HUES6 (cell line): Measurements from ENCODE around the gene SPDL1.

Source experiments
- H3K27ac ChIP-seq: 2 replicates; pipeline ENCODE4 v1.7.0; 2013; ENCODE audit warnings: low read depth, mild to moderate bottlenecking, low read length, inconsistent platforms
- H3K27me3 ChIP-seq: 2 replicates; pipeline ENCODE4 v1.6.1; 2013; ENCODE audit warnings: low read length; ENCODE audit not compliant: control insufficient read depth, insufficient read depth
- H3K36me3 ChIP-seq: 2 replicates; pipeline ENCODE4 v1.6.1; 2013; ENCODE audit warnings: low read length; ENCODE audit not compliant: control insufficient read depth, insufficient read depth
- H3K4me1 ChIP-seq: 2 replicates; pipeline ENCODE4 v1.6.1; 2013; ENCODE audit warnings: low read length; ENCODE audit not compliant: control insufficient read depth, insufficient read depth
- H3K4me3 ChIP-seq: 2 replicates; pipeline ENCODE4 v1.5.1; 2013; ENCODE audit warnings: low read depth, low read length
- H3K9ac ChIP-seq: one replicate; pipeline ENCODE4 v1.6.1; 2013; ENCODE audit warnings: mild to moderate bottlenecking, low read length
- H3K9me3 ChIP-seq: 2 replicates; pipeline ENCODE4 v1.6.1; 2013; ENCODE audit warnings: low read depth, low read length; ENCODE audit not compliant: control insufficient read depth, insufficient read depth

The SPDL1 gene

DNA sequence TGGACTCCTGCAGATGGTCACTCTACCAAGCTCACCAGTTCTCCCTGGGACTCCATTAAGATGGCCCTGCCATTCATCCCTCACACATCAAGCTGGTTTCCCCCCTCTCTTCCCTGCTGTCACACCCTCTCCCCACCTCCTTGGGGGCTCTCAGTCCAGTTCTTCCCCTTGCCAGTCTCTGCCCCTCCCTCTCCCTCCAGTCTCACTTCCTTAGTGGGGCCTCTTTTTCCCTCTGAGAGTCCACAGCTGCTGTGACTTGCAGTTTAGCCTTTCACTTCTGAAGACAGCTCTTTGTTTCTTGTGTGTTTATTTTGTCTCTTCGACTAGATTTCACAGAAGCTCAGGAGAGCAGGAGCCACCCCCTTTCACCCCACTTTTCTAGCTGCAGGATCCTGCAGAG lies 64.0 kb downstream of the SPDL1 start:
- H3K4me1 ChIP-seq, result peaks cover 11% of the 10 kb centered on the region
- H3K27me3 ChIP-seq, result no peaks in the 10 kb centered on the region
- no peak overlapping the region for H3K27ac ChIP-seq
- no peaks in the 10 kb centered on the region for H3K9me3 ChIP-seq
- H3K9ac ChIP-seq, result no peak overlapping the region
- no peaks in the 10 kb centered on the region for H3K36me3 ChIP-seq
- H3K4me3 ChIP-seq, result no peak overlapping the region

DNA sequence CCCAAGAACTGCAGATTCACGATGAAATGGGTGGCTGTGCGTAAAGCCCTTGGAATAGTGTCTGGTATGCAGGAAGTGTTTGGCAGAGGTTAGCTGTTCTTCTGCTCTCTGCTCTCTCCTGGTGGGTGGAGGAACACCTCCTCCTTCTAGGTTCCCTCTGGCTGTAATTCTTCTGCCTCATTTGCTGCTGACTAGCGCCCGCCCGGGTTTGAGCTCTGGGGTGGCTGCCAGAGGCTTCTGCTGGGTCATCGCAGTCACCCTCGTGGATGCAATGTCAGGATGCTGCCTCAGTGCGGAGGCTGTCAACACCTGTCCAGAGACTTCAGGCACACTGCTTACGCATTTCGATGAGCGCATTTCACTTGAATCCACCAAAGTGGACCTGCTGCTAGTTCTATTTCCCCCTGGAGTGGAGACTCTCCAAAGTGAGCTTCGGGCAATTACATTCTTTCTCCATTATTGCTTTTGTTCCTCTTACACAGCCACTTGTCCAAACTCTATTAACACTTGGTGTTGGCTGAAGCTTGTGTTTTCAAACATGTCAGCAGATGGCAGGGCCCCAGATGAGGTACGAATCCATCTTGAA lies 65.2 kb downstream of the SPDL1 start:
- no peak overlapping the region for H3K27ac ChIP-seq
- H3K36me3 ChIP-seq, result no peaks in the 10 kb centered on the region
- H3K4me1 ChIP-seq, result peaks cover 11% of the 10 kb centered on the region
- no peak overlapping the region for H3K9ac ChIP-seq
- no peaks in the 10 kb centered on the region for H3K9me3 ChIP-seq
- H3K27me3 ChIP-seq, result no peaks in the 10 kb centered on the region
- no peak overlapping the region for H3K4me3 ChIP-seq

DNA sequence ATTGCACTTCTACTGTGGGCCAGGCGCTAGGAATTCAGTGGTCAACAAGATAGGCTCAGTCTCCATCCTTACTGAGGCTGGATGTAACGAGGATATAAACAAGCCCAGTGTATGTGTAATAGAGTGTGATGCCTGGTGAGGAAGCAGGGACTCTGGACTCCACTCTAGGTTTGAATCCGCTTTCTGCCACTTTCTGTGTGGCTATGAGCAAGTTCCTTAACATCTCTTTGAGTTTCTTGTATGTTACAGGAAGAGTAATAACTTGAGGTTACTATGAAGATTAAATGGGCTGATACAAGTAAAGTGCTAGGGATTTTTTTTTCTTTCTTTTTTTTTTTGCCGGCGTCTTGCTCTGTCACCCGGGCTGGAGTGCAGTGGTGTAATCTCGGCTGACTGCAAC lies 65.9 kb downstream of the SPDL1 start:
- Histone ChIP-seq H3K4me3 (no peak overlapping the region), H3K27ac (no peak overlapping the region), H3K9me3 (no peaks in the 10 kb centered on the region), H3K36me3 (no peaks in the 10 kb centered on the region), H3K9ac (no peak overlapping the region), H3K4me1 (peaks cover 11% of the 10 kb centered on the region), H3K27me3 (no peaks in the 10 kb centered on the region)

DNA sequence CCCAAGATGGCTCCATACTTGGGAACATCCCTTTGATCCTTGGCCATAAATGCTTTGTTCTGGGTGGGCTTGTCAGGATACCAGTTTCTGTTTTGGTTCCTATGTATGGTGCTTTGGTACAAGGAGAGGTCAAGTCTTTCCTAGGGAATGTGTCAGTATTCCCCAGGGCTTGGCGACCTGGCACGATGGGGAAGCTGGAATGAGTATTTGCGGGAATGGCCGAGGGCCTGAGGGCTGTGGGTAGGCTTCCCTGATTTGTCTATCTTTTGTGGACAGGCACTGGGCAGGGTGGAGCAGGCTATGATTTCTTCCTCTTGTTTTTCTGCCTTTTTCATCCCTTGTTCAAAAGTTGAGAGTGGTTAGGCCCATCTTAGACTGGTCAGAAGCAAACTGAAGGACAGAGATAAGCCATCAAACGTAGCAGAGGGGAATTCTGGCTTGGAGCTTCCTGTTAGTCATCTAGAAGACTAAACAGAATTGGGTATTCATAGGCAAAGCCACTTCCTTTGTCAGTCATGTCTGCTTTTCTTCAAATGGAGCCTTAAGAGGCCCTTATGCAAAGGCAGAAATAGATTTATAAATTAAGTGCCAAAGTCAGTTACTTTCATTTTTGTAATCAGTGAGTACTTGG lies 67.2 kb downstream of the SPDL1 start:
- Histone ChIP-seq H3K9ac (no peak overlapping the region), H3K27ac (no peak overlapping the region), H3K4me3 (no peak overlapping the region), H3K27me3 (no peaks in the 10 kb centered on the region), H3K4me1 (peaks cover 11% of the 10 kb centered on the region), H3K36me3 (no peaks in the 10 kb centered on the region), H3K9me3 (no peaks in the 10 kb centered on the region)

- Histone ChIP-seq H3K9me3 (no peaks in the 10 kb centered on the region), H3K4me3 (no peak overlapping the region), H3K4me1 (peaks cover 11% of the 10 kb centered on the region), H3K36me3 (no peaks in the 10 kb centered on the region), H3K27ac (no peak overlapping the region), H3K27me3 (no peaks in the 10 kb centered on the region), H3K9ac (no peak overlapping the region)
Observed at GRCh38 chr5:169651526-169651925, 68.0 kb downstream of the SPDL1 start.

- H3K4me1 ChIP-seq, result peaks cover 11% of the 10 kb centered on the region
- H3K9ac ChIP-seq, result no peak overlapping the region
- H3K36me3 ChIP-seq, result no peaks in the 10 kb centered on the region
- no peaks in the 10 kb centered on the region for H3K27me3 ChIP-seq
- H3K27ac ChIP-seq, result no peak overlapping the region
- H3K4me3 ChIP-seq, result no peak overlapping the region
- H3K9me3 ChIP-seq, result no peaks in the 10 kb centered on the region
Observed at GRCh38 chr5:169652057-169652456, 68.5 kb downstream of the SPDL1 start.

DNA sequence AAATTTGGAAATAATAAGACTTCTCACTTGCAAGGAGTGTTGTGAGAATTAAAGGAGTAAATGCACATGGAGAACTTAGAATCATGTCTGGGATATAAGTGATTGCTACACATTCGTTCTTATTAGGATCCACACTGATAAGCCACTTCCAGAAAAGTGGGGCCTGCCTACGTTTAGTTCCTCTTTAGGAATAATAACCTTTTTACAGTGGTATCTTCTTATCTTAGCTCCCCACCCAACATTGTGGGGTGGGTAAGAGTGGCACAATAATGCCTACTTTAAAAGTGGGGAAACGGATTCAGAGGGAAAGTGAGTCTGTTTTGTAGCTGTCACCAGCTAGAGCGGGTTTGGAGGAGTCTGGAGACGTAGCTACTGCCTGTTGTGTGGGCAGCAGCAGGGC lies 69.5 kb downstream of the SPDL1 start:
- Histone ChIP-seq H3K4me1 (peaks cover 11% of the 10 kb centered on the region), H3K27ac (no peak overlapping the region), H3K9me3 (no peaks in the 10 kb centered on the region), H3K4me3 (no peak overlapping the region), H3K9ac (no peak overlapping the region), H3K36me3 (no peaks in the 10 kb centered on the region), H3K27me3 (no peaks in the 10 kb centered on the region)
